NCI-H524 (cell line): Measurements from ENCODE around the gene MEAF6.
A peak's percentile ranks its signal among the peaks of the same experiment; 100 is the strongest.
"Not testable (repeated sequence)": the region's sequence is repeated elsewhere in the genome, so short reads cannot be mapped to it uniquely, and the experiment has no call there.

Experiments used
- DNase-seq, 2 experiments: peaks; one replicate each; lab custom pipeline; 2025; lab: John Stamatoyannopoulos, UW

The MEAF6 gene

GRCh38 chr1:37514350-37515184, at the start of gene MEAF6:
TSS of gene MEAF6 (minus strand) at chr1:37514766. CDS start at chr1:37514746, 20 bp downstream.
- peak; percentile 62 to 81 for DNase-seq

- DNase-seq: no peak
These were observed 48.4 kb upstream of the MEAF6 start for GRCh38 chr1:37562984-37563383.

GRCh38 chr1:37561133-37562132, 46.9 kb upstream of the MEAF6 start:
- peak in 1 of 2 experiments; percentile 20 for DNase-seq

GRCh38 chr1:37560401-37561132, 46.0 kb upstream of the MEAF6 start:
- peak; percentile 5 to 38 for DNase-seq

- not testable (repeated sequence) for DNase-seq
These were observed 45.4 kb upstream of the MEAF6 start for GRCh38 chr1:37559957-37560379.

GRCh38 chr1:37559080-37559479, 44.5 kb upstream of the MEAF6 start:
- no peak for DNase-seq

GRCh38 chr1:37558411-37558810, 43.8 kb upstream of the MEAF6 start:
- no peak for DNase-seq

- no peak for DNase-seq
These were observed 42.8 kb upstream of the MEAF6 start for GRCh38 chr1:37557402-37557801.

GRCh38 chr1:37556712-37557196, 42.2 kb upstream of the MEAF6 start, which contains the start of gene DNALI1:
TSS of gene DNALI1 (plus strand) at chr1:37556940. CDS start at chr1:37556995, 55 bp downstream.
- peak; percentile 82 for DNase-seq

- peak; percentile 70 to 88 for DNase-seq
These were observed 39.6 kb upstream of the MEAF6 start, which contains the start of gene SNIP1 for GRCh38 chr1:37553927-37554808. TSS of gene SNIP1 (minus strand) at chr1:37554293. CDS start at chr1:37554229, 64 bp downstream.

GRCh38 chr1:37553598-37553926, 39.0 kb upstream of the MEAF6 start:
- no peak for DNase-seq

- DNase-seq: no peak
These were observed 34.8 kb upstream of the MEAF6 start for GRCh38 chr1:37549341-37549740.

- DNase-seq: no peak
These were observed 30.5 kb upstream of the MEAF6 start for GRCh38 chr1:37545019-37545418.

- no peak for DNase-seq
These were observed 30.0 kb upstream of the MEAF6 start for GRCh38 chr1:37544530-37544929.

- DNase-seq: no peak
These were observed 25.6 kb upstream of the MEAF6 start for GRCh38 chr1:37540036-37540785.

- DNase-seq: not testable (repeated sequence)
These were observed 24.6 kb upstream of the MEAF6 start for GRCh38 chr1:37539154-37539553.

GRCh38 chr1:37537378-37537777, 22.8 kb upstream of the MEAF6 start:
- DNase-seq: no peak

- DNase-seq: no peak
These were observed 18.9 kb upstream of the MEAF6 start for GRCh38 chr1:37533317-37534093.
